ENCODE data around the gene CRYAB.

- TF ChIP-seq TAF1 (IDR thresholded peaks at IDR 0.05; ENCODE audit: low read depth, low read length) (no peak), POLR2A (IDR thresholded peaks at IDR 0.05; ENCODE audit: low read depth, low read length) (no peak)
Observed at GRCh38 chr11:111949519-111950426, 38.2 kb upstream of the CRYAB start.
